ENCODE results near the gene PDE6H.

Gene PDE6H

DNA sequence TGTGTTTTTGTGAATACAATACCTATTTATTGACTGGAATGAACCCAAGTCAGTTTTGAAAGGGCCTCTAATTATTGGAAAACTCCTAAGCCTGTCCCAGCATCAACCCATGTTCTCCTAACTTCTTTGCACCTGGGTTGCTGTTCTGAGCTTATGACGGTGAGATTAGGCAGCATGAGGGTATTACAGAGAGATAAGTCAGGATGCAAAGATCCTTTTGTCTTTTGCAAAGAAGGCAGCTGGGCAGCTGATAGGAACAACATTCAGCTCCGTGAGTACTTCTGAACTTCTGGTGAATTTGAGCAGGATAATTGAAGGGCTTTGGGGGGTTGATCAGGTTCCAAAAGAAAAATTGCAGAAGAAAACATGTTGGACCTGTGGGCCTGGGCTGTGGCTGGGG, at the start of gene PDE6H:
TSS of gene PDE6H (plus strand) at position 227 of the 400 bp plus-strand sequence. CDS start 4,971 bp downstream, outside the sequence.
- ChIA-PET CTCF (no interaction called here), POLR2A (ENCODE audit: low non-redundant PET) (no interaction called here)
- no peak within 1 kb of the TSS for H3K27ac ChIP-seq
- TF ChIP-seq, protein P1, sequence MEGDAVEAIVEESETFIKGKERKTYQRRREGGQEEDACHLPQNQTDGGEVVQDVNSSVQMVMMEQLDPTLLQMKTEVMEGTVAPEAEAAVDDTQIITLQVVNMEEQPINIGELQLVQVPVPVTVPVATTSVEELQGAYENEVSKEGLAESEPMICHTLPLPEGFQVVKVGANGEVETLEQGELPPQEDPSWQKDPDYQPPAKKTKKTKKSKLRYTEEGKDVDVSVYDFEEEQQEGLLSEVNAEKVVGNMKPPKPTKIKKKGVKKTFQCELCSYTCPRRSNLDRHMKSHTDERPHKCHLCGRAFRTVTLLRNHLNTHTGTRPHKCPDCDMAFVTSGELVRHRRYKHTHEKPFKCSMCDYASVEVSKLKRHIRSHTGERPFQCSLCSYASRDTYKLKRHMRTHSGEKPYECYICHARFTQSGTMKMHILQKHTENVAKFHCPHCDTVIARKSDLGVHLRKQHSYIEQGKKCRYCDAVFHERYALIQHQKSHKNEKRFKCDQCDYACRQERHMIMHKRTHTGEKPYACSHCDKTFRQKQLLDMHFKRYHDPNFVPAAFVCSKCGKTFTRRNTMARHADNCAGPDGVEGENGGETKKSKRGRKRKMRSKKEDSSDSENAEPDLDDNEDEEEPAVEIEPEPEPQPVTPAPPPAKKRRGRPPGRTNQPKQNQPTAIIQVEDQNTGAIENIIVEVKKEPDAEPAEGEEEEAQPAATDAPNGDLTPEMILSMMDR (conservative IDR thresholded peaks at IDR 0.05; ENCODE audit: low read depth), result no peak
- no peak for DNase-seq (ENCODE audit: low spot score)

GRCh38 chr12:14923944-14924343, 48.9 kb upstream of the PDE6H start:
- CTCF ChIA-PET, result no interaction called here
- H3K27ac ChIP-seq, result no peak overlapping the region
- POLR2A ChIA-PET (ENCODE audit: low non-redundant PET), result no interaction called here
- DNase-seq (ENCODE audit: low spot score), result no peak
- TF ChIP-seq, protein P1 (conservative IDR thresholded peaks at IDR 0.05; ENCODE audit: low read depth), result no peak

DNA sequence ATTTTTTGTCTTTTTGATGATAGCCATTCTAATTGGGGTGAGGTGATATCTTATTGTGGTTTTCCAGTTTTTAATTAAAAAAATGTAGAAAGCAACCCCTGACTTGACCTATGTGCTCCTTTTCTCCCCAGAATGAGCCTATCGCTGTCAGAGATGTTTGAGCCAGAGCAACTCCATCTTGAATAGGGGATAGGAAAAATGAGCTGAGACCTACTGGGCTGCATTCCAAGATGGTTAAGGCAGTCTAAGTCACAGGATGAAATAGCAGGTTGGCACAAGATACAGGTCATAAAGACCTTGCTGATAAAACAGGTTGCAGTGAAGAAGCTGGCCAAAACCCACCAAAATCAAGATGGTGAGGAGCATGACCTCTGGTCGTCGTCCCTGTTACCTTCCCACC, 48.3 kb upstream of the PDE6H start:
- ChIA-PET CTCF (interaction anchor here (0.5 kb wide), 1 partner anchor 1305 kb away, joined by 3 read pairs; no protein-coding TSS in a partner anchor), POLR2A (ENCODE audit: low non-redundant PET) (no interaction called here)
- TF ChIP-seq, protein P1 (conservative IDR thresholded peaks at IDR 0.05; ENCODE audit: low read depth), result no peak
- no peak overlapping the region for H3K27ac ChIP-seq
- DNase-seq (ENCODE audit: low spot score), result no peak

- POLR2A ChIA-PET (ENCODE audit: low non-redundant PET), result no interaction called here
- TF ChIP-seq, protein P1 (conservative IDR thresholded peaks at IDR 0.05; ENCODE audit: low read depth), result no peak
- CTCF ChIA-PET, result no interaction called here
These were observed 45.6 kb upstream of the PDE6H start for GRCh38 chr12:14927267-14927666.

GRCh38 chr12:14928931-14929330, 43.9 kb upstream of the PDE6H start:
- ChIA-PET POLR2A (ENCODE audit: low non-redundant PET) (no interaction called here), CTCF (interaction anchor here (0.5 kb wide), 1 partner anchor 299 kb away, joined by 3 read pairs; no protein-coding TSS in a partner anchor)
- DNase-seq (ENCODE audit: low spot score), result peak; percentile 81
- TF ChIP-seq, protein P1 (conservative IDR thresholded peaks at IDR 0.05; ENCODE audit: low read depth), result no peak
- no peak overlapping the region for H3K27ac ChIP-seq

More at GRCh38 chr12:14927267-14927666, 45.6 kb upstream of the PDE6H start:
- H3K27ac ChIP-seq, result no peak overlapping the region
- DNase-seq (ENCODE audit: low spot score), result no peak

DNA sequence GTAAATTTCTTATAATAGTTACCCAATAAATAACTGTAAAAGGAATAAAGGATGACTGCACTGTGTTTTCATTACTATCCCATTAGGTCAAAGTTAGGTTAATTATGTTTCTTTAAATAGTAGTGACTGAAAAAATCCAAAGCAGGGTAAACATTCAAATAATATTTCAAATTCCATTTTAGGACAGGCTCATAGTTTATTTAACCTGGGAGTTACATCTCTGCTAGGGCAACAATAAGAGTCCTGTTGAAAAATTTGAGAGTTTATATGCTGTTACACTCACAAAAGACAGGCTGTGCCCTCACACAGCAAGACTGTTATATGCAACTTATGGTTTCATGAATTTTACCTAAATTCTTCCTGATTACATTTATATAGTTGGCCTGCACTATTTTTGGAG, 42.5 kb upstream of the PDE6H start:
- TF ChIP-seq, protein P1 (conservative IDR thresholded peaks at IDR 0.05; ENCODE audit: low read depth), result no peak
- H3K27ac ChIP-seq, result no peak overlapping the region
- POLR2A ChIA-PET (ENCODE audit: low non-redundant PET), result no interaction called here
- CTCF ChIA-PET, result no interaction called here
- DNase-seq (ENCODE audit: low spot score), result no peak
